HFFc6 (cell line): Measurements from ENCODE around the gene BSPRY. TPM values are rescaled to one million over a fixed set of nuclear protein-coding genes. Genes with fewer than 3 reads are reported as not detected.
A peak's percentile ranks its signal among the peaks of the same experiment; 100 is the strongest.

ENCODE experiments used
- DNase-seq: peaks from one replicate; pipeline ENCODE4 v3.0.0-alpha.2; 2018
- H3K27ac Mint-ChIP-seq: 2 replicates; pipeline ENCODE4 v1.8.0; 2020; ENCODE audit warnings: mild to moderate bottlenecking, mixed read lengths
- H3K27me3 Mint-ChIP-seq: 2 replicates; pipeline ENCODE4 v1.8.0; 2021; ENCODE audit warnings: mild to moderate bottlenecking, moderate library complexity, mixed read lengths; ENCODE audit not compliant: insufficient read depth
- H3K36me3 Mint-ChIP-seq: 2 replicates; pipeline ENCODE4 v1.8.0; 2021; ENCODE audit warnings: low read depth, mixed read lengths
- H3K4me1 Mint-ChIP-seq: 2 replicates; pipeline ENCODE4 v1.8.0; 2020; ENCODE audit warnings: low read depth, mixed read lengths
- H3K4me3 Mint-ChIP-seq: 2 replicates; pipeline ENCODE4 v1.8.0; 2020; ENCODE audit warnings: mild to moderate bottlenecking, moderate library complexity, mixed read lengths
- H3K9me3 Mint-ChIP-seq: 2 replicates; pipeline ENCODE4 v1.8.0; 2020; ENCODE audit warnings: mild to moderate bottlenecking, mixed read lengths
- total RNA-seq, 6 experiments: library from RNA; stranded (reverse); fragmentation: NEBNext Ultra II Directional; extraction: Animal tissue kit (Norgen Biotek cat#: 25700); gene quantifications; 2 replicates in 1 of 6; 3 replicates in 5 of 6; pipeline ENCODE4 v1.2.3, GENCODE V29; 2021
- TF ChIP-seq, protein P1 (sequence below): fragments of 200-600 bp; sonication (generic); IDR thresholded peaks from 2 replicates; pipeline ENCODE4 v1.5.0; 2021; ENCODE audit warnings: antibody characterized with exemption, mild to moderate bottlenecking

Gene BSPRY
- total RNA-seq, 6 experiments from 2014 or later = not detected

DNA sequence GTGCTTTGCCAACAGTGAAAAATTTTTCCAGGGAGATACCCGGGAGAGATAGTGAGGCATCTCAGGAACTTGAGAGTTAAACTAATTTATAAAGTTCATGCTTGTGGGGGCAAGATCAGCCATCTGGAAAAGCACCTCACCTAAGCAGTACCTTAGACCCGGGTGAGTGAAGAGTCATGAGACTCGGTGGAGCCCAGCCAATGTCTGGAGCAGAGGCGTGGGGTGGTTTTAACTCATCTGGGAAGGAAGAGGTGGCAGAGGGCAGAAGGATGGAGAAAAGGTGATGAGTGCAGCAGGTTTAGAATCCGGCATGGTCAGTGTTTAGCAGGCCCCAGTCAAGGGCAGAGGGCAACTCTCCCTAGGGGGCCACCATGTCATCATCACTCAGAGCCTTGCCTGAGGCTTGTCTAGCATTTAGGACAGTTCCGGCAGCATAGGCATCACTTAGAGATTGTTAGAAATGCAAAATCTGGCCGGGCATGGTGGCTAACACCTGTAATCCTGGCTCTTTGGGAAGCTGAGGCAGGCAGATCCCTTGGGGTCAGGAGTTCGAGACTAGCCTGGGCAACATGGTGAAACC is 41.9 kb upstream of the BSPRY start:
- no peak for DNase-seq
- peaks cover 11% of the 10 kb centered on the region; the same call in 1 of the 2 replicates for H3K4me1 Mint-ChIP-seq

DNA sequence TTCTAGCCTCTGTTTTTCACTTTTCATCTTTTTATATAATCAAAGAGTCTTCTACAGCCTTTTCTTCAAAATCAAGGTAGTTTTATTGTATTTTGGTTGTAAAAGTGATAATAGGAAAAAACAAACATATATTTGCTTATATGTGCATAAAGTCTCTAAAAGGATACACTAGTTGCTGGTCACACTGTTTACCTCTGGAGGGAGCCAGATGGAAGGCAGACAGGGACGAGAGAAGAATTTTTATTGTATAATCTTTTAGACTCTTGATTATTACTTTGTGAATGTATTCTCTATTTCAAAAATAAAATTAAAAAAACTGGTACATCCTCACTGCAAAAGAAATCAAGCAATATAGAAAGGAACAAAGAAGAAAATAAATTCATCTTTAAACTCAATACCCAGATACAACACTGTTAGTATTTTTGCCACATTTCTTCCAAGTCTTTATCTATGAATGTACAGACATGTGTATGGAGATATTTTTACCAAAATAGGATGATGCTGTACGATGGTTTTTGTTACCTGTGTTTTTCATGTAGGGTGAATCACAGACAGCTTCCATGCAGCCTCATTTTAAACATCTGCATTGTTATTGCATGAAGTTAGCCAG is 40.0 kb upstream of the BSPRY start:
- TF ChIP-seq, protein P1, sequence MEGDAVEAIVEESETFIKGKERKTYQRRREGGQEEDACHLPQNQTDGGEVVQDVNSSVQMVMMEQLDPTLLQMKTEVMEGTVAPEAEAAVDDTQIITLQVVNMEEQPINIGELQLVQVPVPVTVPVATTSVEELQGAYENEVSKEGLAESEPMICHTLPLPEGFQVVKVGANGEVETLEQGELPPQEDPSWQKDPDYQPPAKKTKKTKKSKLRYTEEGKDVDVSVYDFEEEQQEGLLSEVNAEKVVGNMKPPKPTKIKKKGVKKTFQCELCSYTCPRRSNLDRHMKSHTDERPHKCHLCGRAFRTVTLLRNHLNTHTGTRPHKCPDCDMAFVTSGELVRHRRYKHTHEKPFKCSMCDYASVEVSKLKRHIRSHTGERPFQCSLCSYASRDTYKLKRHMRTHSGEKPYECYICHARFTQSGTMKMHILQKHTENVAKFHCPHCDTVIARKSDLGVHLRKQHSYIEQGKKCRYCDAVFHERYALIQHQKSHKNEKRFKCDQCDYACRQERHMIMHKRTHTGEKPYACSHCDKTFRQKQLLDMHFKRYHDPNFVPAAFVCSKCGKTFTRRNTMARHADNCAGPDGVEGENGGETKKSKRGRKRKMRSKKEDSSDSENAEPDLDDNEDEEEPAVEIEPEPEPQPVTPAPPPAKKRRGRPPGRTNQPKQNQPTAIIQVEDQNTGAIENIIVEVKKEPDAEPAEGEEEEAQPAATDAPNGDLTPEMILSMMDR = peak; percentile 79
- Mint-ChIP-seq H3K27ac (no peak overlapping the region), H3K27me3 (peaks cover 11% of the 10 kb centered on the region), H3K36me3 (no peaks in the 10 kb centered on the region), H3K9me3 (no peaks in the 10 kb centered on the region), H3K4me1 (peaks cover 11% of the 10 kb centered on the region; the same call in 1 of the 2 replicates), H3K4me3 (no peak overlapping the region)
- peak; percentile 50 for DNase-seq

More for the DNA sequence above, 41.9 kb upstream of the BSPRY start:
- Mint-ChIP-seq H3K9me3 (no peaks in the 10 kb centered on the region), H3K36me3 (no peaks in the 10 kb centered on the region), H3K4me3 (no peak overlapping the region), H3K27me3 (peaks cover 18% of the 10 kb centered on the region), H3K27ac (no peak overlapping the region)
- TF ChIP-seq, protein P1 = no peak

DNA sequence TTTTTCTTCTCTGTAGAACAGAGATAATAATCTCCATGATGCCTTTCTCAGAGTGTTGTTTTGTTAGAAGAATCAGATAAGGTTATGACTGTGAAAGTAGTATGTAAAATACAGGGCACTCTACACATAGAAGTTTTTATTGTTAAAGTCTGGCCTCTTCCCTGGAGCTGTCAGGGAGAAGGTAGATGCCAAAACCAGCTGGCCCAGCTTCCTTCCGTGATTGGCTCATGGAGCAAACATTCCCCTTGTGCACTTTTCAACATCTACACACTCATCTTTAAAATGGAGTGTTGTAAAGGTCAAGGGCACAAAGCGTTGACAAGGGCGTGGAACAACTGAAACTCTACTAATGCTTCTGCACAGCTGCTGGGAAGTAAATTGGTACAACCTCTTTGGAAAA is 38.8 kb upstream of the BSPRY start:
- H3K27me3 Mint-ChIP-seq = peaks cover 13% of the 10 kb centered on the region
- no peak overlapping the region for H3K4me3 Mint-ChIP-seq
- H3K27ac Mint-ChIP-seq = no peak overlapping the region
- TF ChIP-seq, protein P1 = no peak
- peak; percentile 16 for DNase-seq
- H3K36me3 Mint-ChIP-seq = no peaks in the 10 kb centered on the region
- no peaks in the 10 kb centered on the region for H3K9me3 Mint-ChIP-seq
- H3K4me1 Mint-ChIP-seq = peaks cover 11% of the 10 kb centered on the region; the same call in 1 of the 2 replicates

DNA sequence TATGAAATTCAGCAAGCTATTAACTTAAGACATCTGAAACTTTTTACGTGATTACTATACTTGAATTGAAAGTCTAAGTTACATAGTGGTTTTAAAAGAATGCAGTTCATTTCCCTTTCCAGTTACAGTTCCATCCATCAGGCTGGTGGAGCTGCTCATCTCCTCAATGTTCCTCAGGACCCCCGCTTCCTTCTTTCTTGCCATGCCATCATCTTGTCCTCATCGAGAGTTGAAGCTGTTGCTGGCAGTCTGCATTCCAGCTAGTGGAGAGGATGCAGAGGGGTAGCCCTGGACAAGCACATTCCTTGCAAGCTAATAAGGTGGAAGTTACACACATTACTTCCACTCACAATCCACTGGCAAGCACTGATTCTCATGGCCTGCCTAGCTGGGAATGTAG is 37.4 kb upstream of the BSPRY start:
- TF ChIP-seq, protein P1 = no peak
- Mint-ChIP-seq H3K4me1 (peaks cover 18% of the 10 kb centered on the region; the same call in 1 of the 2 replicates), H3K27ac (no peak overlapping the region), H3K36me3 (no peaks in the 10 kb centered on the region), H3K27me3 (peaks cover 9% of the 10 kb centered on the region), H3K9me3 (no peaks in the 10 kb centered on the region), H3K4me3 (no peak overlapping the region)
- DNase-seq = no peak

DNA sequence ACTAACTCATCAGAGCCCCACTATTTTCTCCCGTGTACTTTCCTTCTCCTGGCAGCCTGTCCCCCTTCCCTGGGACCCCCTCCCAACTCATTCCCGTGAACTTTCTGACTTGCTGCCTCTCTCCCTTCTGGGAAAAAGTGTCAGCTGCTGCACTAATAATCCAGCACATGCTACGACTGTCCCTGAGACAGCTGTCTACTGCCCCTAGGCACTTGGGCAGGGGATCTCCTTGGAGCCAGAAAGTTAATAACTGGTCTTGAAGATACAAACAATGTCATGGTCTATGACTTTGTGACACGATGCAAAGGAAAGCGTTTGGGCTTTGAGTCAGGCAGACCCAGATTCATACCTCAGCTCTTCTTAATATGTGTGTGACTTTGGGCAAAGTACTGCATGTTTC is 36.1 kb upstream of the BSPRY start:
- Mint-ChIP-seq H3K27ac (no peak overlapping the region), H3K4me3 (no peak overlapping the region), H3K9me3 (no peaks in the 10 kb centered on the region), H3K4me1 (peaks cover 18% of the 10 kb centered on the region; the same call in 1 of the 2 replicates), H3K27me3 (peaks cover 9% of the 10 kb centered on the region; the same call in 1 of the 2 replicates), H3K36me3 (0 out of 2 replicates have a peak, but pooled peaks cover 4% of the 10 kb centered on the region)
- DNase-seq = no peak
- TF ChIP-seq, protein P1 = no peak
